Naive thymus-derived CD4-positive, alpha-beta T cell (primary cell): ENCODE data around the gene GRK1. TPM values are rescaled to one million over a fixed set of nuclear protein-coding genes. Genes with fewer than 3 reads are reported as not detected.
"Not testable (repeated sequence)": the region's sequence is repeated elsewhere in the genome, so short reads cannot be mapped to it uniquely, and the experiment has no call there.

ENCODE experiments used
- ATAC-seq: fragments of 150-1000 bp; cut with Tn5 transposase; 2 replicates; pipeline ENCODE4 v1.10.0; 2021; ENCODE audit warnings: mild to moderate bottlenecking, moderate library complexity
- CTCF ChIA-PET: fragments of 350-600 bp; sonication (Branson Sonifier 250); formaldehyde crosslinking; loops from one replicate; lab custom pipeline; 2021; ENCODE audit warnings: antibody characterized with exemption; lab: Charles Lee
- POLR2A ChIA-PET: fragments of 350-600 bp; sonication (Branson Sonifier 250); formaldehyde crosslinking; loops from one replicate; lab custom pipeline; 2021; ENCODE audit warnings: antibody characterized with exemption, inconsistent platforms; lab: Charles Lee
- DNase-seq, 9 donors: peaks; one replicate each; pipeline versions ENCODE4 v3.0.0 to v3.0.0-alpha.2; 2020 to 2022; ENCODE audit warnings: mixed read lengths in 1 of 9
- H3K27ac ChIP-seq: one replicate; pipeline ENCODE4 v1.7.0; 2013; ENCODE audit warnings: mild to moderate bottlenecking, low read depth, low read length, moderate library complexity
- H3K27me3 ChIP-seq, 2 donors: one replicate each; pipeline ENCODE4 v1.7.0; 2013; ENCODE audit warnings: low read length in 2 of 2, mild to moderate bottlenecking in 2 of 2, moderate library complexity in 2 of 2; ENCODE audit not compliant: control insufficient read depth in 2 of 2, insufficient read depth in 2 of 2
- H3K36me3 ChIP-seq, 3 experiments: 1 replicate in 2 of 3; 2 replicates in 1 of 3; pipeline ENCODE4 v1.7.0; 2013; ENCODE audit warnings: low read length in 3 of 3, mild to moderate bottlenecking in 3 of 3, moderate library complexity in 1 of 3; ENCODE audit not compliant: insufficient read depth in 3 of 3, control insufficient read depth in 2 of 3
- H3K4me1 ChIP-seq, 2 donors: one replicate each; pipeline ENCODE4 v1.7.0; 2013; ENCODE audit warnings: low read length in 2 of 2, mild to moderate bottlenecking in 2 of 2, moderate library complexity in 1 of 2; ENCODE audit not compliant: control insufficient read depth in 2 of 2, insufficient read depth in 2 of 2
- H3K4me3 ChIP-seq: 2 replicates; pipeline ENCODE4 v1.7.0; 2013; ENCODE audit warnings: mild to moderate bottlenecking, low read length
- H3K9me3 ChIP-seq, 3 experiments: 1 replicate in 2 of 3; 2 replicates in 1 of 3; pipeline ENCODE4 v1.7.0; 2013; ENCODE audit warnings: low read length in 3 of 3; ENCODE audit not compliant: control insufficient read depth in 2 of 3
- H3K27ac Mint-ChIP-seq, 9 donors: one replicate each; pipeline ENCODE4 v1.8.0; 2020 to 2022; ENCODE audit warnings: mixed read lengths in 9 of 9, mild to moderate bottlenecking in 8 of 9, moderate library complexity in 5 of 9, inconsistent platforms in 2 of 9
- H3K27me3 Mint-ChIP-seq, 5 donors: one replicate each; pipeline ENCODE4 v1.8.0; 2021 to 2022; ENCODE audit warnings: mixed read lengths in 5 of 5, mild to moderate bottlenecking in 1 of 5
- H3K36me3 Mint-ChIP-seq, 5 donors: one replicate each; pipeline ENCODE4 v1.8.0; 2020 to 2022; ENCODE audit warnings: mixed read lengths in 5 of 5, mild to moderate bottlenecking in 3 of 5, inconsistent platforms in 1 of 5
- H3K4me1 Mint-ChIP-seq, 7 donors: one replicate each; pipeline ENCODE4 v1.8.0; 2020 to 2022; ENCODE audit warnings: mixed read lengths in 7 of 7, mild to moderate bottlenecking in 3 of 7, inconsistent platforms in 1 of 7
- H3K4me3 Mint-ChIP-seq, 10 donors: one replicate each; pipeline ENCODE4 v1.8.0; 2020 to 2022; ENCODE audit warnings: mild to moderate bottlenecking in 10 of 10, mixed read lengths in 10 of 10, moderate library complexity in 6 of 10, inconsistent platforms in 2 of 10
- H3K9me3 Mint-ChIP-seq, 11 donors: one replicate each; pipeline ENCODE4 v1.8.0; 2020 to 2022; ENCODE audit warnings: mixed read lengths in 11 of 11, mild to moderate bottlenecking in 4 of 11, inconsistent platforms in 1 of 11, moderate library complexity in 1 of 11
- intact Hi-C, 2 donors: fragments of 100-400 bp; cut with micrococcal nuclease; formaldehyde crosslinking; loops; one replicate each; pipeline ENCODE4 v1.15.1; 2023
- polyA plus RNA-seq, 2 donors: library from polyadenylated mRNA; unstranded; fragments of 300-500 nt; fragmentation: Illumina TruSeq; gene quantifications; one replicate each; pipeline ENCODE4 v1.2.3, GENCODE V29; 2021
- total RNA-seq, 6 experiments: library from RNA in 5 of 6; stranded (reverse) in 5 of 6; gene quantifications; 1 replicate in 5 of 6; 2 replicates in 1 of 6; pipeline ENCODE4 v1.2.3 and lab custom pipeline; 2021 to 2026

The GRK1 gene
- total and polyA plus RNA-seq, 7 experiments from 2014 or later = not detected

DNA sequence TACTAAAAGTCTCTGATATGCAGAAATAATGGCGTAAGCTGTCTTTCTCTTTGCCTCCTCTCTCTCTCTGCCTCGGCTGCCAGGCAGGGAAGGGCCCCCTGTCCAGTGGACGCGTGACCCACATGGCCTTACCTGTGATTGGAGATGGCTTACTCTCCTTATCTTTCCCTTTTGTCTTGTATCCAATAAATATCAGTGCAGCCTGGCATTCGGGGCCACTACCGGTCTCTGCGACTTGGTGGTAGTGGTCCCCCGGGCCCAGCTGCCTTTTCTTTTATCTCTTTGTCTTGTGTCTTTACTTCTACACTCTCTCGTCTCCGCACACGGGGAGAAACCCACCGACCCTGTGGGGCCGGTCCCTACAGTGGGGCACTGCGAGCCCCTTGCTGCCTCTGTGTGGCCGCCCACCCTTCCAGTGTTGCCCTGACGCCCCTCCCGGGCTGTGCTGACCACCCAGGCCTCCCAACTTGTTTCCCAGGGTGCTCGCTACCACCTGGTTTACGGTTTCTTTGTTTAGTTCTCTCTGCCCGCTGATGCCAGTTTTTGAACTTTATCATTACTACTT, 45.0 kb upstream of the GRK1 start:
- H3K27me3 Mint-ChIP-seq, CTCF ChIA-PET, ATAC-seq, H3K4me3 Mint-ChIP-seq, H3K4me1 ChIP-seq, H3K9me3 ChIP-seq, H3K27ac ChIP-seq, POLR2A ChIA-PET, DNase-seq, H3K27me3 ChIP-seq, intact Hi-C loops, H3K4me3 ChIP-seq, H3K9me3 Mint-ChIP-seq: not testable (repeated sequence)
- Mint-ChIP-seq H3K27ac (peak overlapping the region in 6 of 9 donors; percentile 8 to 53 (median 44)), H3K36me3 (peaks cover 0 to 25% (median 5%) of the 10 kb centered on the region in 5 donors), H3K4me1 (peaks cover 0 to 19% (median 5%) of the 10 kb centered on the region in 7 donors)
- peaks cover 0 to 29% (median 0%) of the 10 kb centered on the region in 3 experiments for H3K36me3 ChIP-seq

- Mint-ChIP-seq H3K27ac (peak overlapping the region in 1 of 9 donors; percentile 31), H3K4me3 (no peak overlapping the region), H3K36me3 (peaks cover 0 to 25% (median 5%) of the 10 kb centered on the region in 5 donors), H3K4me1 (peaks cover 0 to 19% (median 5%) of the 10 kb centered on the region in 7 donors), H3K27me3 (no peaks in the 10 kb centered on the region), H3K9me3 (peaks cover 0 to 3% (median 0%) of the 10 kb centered on the region in 11 donors)
- no peak for ATAC-seq
- Histone ChIP-seq H3K4me1 (no peaks in the 10 kb centered on the region), H3K4me3 (no peak overlapping the region), H3K27ac (no peak overlapping the region), H3K27me3 (no peaks in the 10 kb centered on the region), H3K36me3 (peaks cover 0 to 29% (median 0%) of the 10 kb centered on the region in 3 experiments), H3K9me3 (no peaks in the 10 kb centered on the region)
- POLR2A ChIA-PET = no interaction called here
- CTCF ChIA-PET = no interaction called here
- DNase-seq = no peak
- intact Hi-C loops = no loop called here
Observed at GRCh38 chr13:113622791-113623490, 44.1 kb upstream of the GRK1 start.

- no peak for ATAC-seq
- intact Hi-C loops = no loop called here
- POLR2A ChIA-PET = no interaction called here
- CTCF ChIA-PET = no interaction called here
- Histone ChIP-seq H3K4me1 (no peaks in the 10 kb centered on the region), H3K36me3 (peaks cover 0 to 29% (median 0%) of the 10 kb centered on the region in 3 experiments), H3K9me3 (no peaks in the 10 kb centered on the region), H3K27me3 (no peaks in the 10 kb centered on the region), H3K27ac (no peak overlapping the region), H3K4me3 (no peak overlapping the region)
- Mint-ChIP-seq H3K27me3 (no peaks in the 10 kb centered on the region), H3K9me3 (peaks cover 0 to 3% (median 0%) of the 10 kb centered on the region in 11 donors), H3K36me3 (peaks cover 0 to 26% (median 6%) of the 10 kb centered on the region in 5 donors), H3K4me3 (no peak overlapping the region), H3K27ac (no peak overlapping the region), H3K4me1 (peaks cover 0 to 17% (median 6%) of the 10 kb centered on the region in 7 donors)
- no peak for DNase-seq
Observed at GRCh38 chr13:113623491-113624234, 43.4 kb upstream of the GRK1 start.

DNA sequence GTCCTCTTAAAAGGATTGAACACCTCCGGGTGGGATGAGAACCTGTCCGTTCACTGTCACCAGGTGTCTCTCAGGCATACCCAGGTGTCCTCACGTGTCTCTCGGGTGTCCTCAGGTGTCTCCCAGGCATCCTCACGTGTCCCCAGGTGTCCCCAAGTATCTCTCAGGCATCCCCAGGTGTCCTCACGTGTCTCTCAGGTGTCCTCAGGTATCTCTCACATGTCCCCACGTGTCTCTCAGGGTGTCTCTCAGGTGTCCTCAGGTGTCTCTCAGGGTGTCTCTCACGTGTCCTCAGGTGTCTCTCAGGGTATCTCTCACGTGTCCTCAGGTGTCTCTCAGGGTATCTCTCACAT, 42.8 kb upstream of the GRK1 start:
- DNase-seq (no peak), ATAC-seq (no peak)
- no peak overlapping the region for H3K4me3 ChIP-seq
- Mint-ChIP-seq H3K27ac (peak overlapping the region in 5 of 9 donors; percentile 10 to 88 (median 63)), H3K4me1 (peaks cover 0 to 20% (median 9%) of the 10 kb centered on the region in 7 donors), H3K9me3 (peaks cover 0 to 3% (median 0%) of the 10 kb centered on the region in 11 donors), H3K36me3 (peaks cover 0 to 29% (median 6%) of the 10 kb centered on the region in 5 donors), H3K27me3 (no peaks in the 10 kb centered on the region), H3K4me3 (no peak overlapping the region)
- no peak overlapping the region for H3K27ac ChIP-seq
- intact Hi-C loops = no loop called here
- no peaks in the 10 kb centered on the region for H3K9me3 ChIP-seq
- no peaks in the 10 kb centered on the region for H3K27me3 ChIP-seq
- ChIA-PET CTCF (no interaction called here), POLR2A (no interaction called here)
- H3K4me1 ChIP-seq = no peaks in the 10 kb centered on the region
- H3K36me3 ChIP-seq = peaks cover 0 to 29% (median 0%) of the 10 kb centered on the region in 3 experiments

- DNase-seq, H3K4me3 ChIP-seq, H3K27me3 Mint-ChIP-seq, intact Hi-C loops, H3K4me1 ChIP-seq, H3K4me3 Mint-ChIP-seq, CTCF ChIA-PET, H3K9me3 ChIP-seq, H3K27me3 ChIP-seq, ATAC-seq, H3K9me3 Mint-ChIP-seq, H3K27ac ChIP-seq: not testable (repeated sequence)
- Mint-ChIP-seq H3K4me1 (peaks cover 0 to 20% (median 9%) of the 10 kb centered on the region in 7 donors), H3K27ac (peak overlapping the region in 5 of 9 donors; percentile 10 to 88 (median 63)), H3K36me3 (peaks cover 0 to 32% (median 10%) of the 10 kb centered on the region in 5 donors)
- POLR2A ChIA-PET = interaction anchor here (0.6 kb wide), 1 partner anchor 159 kb away, joined by 3 read pairs; no protein-coding TSS in a partner anchor
- H3K36me3 ChIP-seq = peaks cover 0 to 29% (median 0%) of the 10 kb centered on the region in 3 experiments
Observed at GRCh38 chr13:113624640-113625304, 42.2 kb upstream of the GRK1 start.

DNA sequence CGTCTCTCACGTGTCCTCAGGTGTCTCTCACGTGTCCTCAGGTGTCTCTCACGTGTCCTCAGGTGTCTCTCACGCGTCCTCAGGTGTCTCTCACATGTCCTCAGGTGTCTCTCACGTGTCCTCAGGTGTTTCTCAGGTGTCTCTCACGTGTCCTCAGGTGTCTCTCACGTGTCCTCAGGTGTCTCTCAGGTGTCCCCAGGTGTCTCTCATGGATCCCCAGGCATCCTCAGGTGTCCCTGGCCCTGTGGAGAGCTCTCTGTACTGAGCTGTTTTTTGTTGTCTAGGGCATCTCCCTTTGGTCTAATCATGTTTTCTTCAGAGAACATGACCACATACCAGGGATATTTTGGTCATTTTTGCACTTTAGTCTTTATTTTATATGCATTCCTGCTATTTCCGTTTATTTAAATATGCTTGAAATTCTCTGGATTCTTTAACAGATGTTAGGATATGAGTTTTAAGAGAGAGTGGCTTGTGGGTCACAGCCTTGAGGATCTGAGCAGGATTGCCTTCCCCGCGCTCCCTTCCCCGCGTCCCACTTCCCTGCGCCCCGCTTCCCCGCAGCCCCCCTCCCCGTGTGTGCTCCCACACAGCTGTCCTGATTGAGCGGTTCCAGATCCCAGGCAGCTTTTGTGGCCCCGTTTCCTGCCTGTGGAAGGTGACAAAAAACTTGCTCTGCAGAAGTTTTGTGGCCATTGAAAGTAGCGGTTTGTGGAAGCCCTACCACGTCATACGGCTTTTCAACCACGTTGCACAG, 40.9 kb upstream of the GRK1 start:
- Histone ChIP-seq H3K27ac (no peak overlapping the region), H3K27me3 (no peaks in the 10 kb centered on the region), H3K4me3 (no peak overlapping the region), H3K9me3 (no peaks in the 10 kb centered on the region), H3K36me3 (peaks cover 0 to 29% (median 0%) of the 10 kb centered on the region in 3 experiments), H3K4me1 (no peaks in the 10 kb centered on the region)
- intact Hi-C loops = no loop called here
- DNase-seq (no peak), ATAC-seq (no peak)
- Mint-ChIP-seq H3K27ac (peak overlapping the region in 3 of 9 donors; percentile 69 to 72 (median 72)), H3K9me3 (peaks cover 0 to 3% (median 0%) of the 10 kb centered on the region in 11 donors), H3K4me3 (no peak overlapping the region), H3K36me3 (peaks cover 0 to 36% (median 10%) of the 10 kb centered on the region in 5 donors), H3K27me3 (no peaks in the 10 kb centered on the region), H3K4me1 (peaks cover 0 to 26% (median 9%) of the 10 kb centered on the region in 7 donors)
- POLR2A ChIA-PET = no interaction called here
- CTCF ChIA-PET = no interaction called here
